ENCODE measurements around the gene DHRS4.
A peak's percentile ranks its signal among the peaks of the same experiment; 100 is the strongest.

GRCh38 chr14:23910101-23910875 is 43.3 kb upstream of the DHRS4 start:
- peak; percentile 69 for TF ChIP-seq CTCF (IDR thresholded peaks at IDR 0.05; ENCODE audit: borderline replicate concordance, extremely low read depth, low read length, poor library complexity, severe bottlenecking)
- no peak for TF ChIP-seq EZH2 (IDR thresholded peaks at IDR 0.05; ENCODE audit: borderline replicate concordance, low read depth, low read length, severe bottlenecking)

Measured in DND-41 (cell line).